AG20443 (cell line): ENCODE measurements around the gene TNFRSF25.
"Not testable (repeated sequence)": the region's sequence is repeated elsewhere in the genome, so short reads cannot be mapped to it uniquely, and the experiment has no call there.

ENCODE experiments used
- DNase-seq: peaks from one replicate; pipeline ENCODE4 v3.0.0; 2012; ENCODE audit warnings: low spot score, mixed read lengths

The TNFRSF25 gene

GRCh38 chr1:6502000-6502891 is 36.3 kb upstream of the TNFRSF25 start:
- peak; percentile 79 for DNase-seq

GRCh38 chr1:6501279-6501813 is 35.4 kb upstream of the TNFRSF25 start:
- DNase-seq = no peak

DNA sequence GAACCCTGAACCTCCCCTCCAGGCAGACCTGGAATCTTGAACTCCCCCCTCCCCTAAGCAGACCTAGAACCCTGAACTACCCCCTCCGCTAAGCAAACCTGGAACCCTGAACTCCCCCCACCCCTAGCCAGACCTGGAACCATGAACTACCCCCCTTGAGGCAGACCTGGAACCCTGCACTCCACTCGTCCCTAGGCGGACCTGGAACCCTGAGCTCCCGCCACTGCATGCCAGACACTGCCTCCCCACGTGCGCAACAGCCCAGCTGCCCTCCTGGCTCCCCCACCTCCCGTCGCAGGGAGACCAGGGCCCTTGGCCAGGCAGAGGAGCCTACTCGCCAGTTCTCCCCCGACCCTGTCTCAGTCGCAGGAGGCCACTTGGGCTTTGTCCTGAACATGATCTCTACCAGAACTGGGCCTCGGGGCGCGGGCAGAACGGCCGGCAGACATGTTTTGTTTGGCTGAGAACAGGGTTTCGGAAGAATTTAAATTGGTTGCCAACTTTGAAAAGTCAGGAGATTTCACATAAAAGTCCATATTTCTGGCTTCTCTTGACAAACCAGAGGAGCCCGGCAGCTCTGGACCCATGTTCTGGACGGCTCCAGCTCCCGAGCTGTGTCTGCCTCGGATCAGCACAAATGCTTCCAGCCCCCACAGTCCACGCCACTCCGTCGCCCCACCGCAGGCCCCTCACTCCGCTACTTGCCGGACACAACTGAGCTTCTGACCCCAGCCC is 34.7 kb upstream of the TNFRSF25 start:
- DNase-seq = peak; percentile 37

DNA sequence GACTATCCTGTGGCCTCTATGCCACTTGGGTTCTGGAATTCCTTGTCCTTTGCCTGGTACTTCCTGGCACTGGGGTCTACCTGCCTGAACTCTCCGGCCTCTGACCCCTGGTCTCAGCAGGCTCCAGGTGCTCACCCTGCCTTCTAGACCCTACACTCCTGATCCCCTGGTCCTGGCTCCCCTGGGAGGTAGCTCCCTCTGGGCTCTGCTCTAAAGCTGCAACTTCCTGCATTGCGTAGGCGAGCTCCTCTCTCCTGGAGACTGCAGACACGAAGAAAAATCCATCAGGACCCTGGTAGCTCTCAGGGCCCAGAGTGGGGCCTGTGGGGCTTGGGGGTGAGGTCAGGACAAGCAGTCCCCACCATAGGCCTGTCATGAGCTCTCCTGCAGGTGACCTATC is 33.3 kb upstream of the TNFRSF25 start:
- no peak for DNase-seq

DNA sequence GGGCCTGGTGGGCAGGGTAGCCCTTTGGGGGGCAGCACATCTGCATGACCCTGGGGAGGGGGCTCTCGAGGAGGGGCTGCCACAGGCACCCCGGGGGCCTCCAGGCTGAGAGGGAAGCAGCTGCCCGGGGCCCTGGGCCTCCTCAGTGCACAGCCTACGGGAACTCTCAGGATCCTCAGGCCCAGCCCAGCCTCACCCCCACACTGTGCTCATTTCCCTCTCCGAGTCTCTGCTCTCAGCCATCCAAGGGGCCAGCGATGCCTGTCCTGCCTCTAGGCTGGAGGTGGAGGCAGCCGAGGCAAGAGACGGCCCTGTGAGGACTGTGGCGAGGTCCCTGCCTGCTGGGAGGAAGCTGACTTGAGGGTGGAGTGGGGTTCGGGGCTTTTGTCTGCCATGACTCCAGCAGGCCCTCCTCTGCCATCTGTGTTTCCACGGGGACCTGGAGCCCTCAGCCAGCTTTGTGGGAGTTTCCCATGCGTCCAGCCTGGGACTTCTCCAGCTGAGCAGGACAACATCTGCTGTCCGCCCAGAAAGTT is 32.7 kb upstream of the TNFRSF25 start:
- no peak for DNase-seq

DNA sequence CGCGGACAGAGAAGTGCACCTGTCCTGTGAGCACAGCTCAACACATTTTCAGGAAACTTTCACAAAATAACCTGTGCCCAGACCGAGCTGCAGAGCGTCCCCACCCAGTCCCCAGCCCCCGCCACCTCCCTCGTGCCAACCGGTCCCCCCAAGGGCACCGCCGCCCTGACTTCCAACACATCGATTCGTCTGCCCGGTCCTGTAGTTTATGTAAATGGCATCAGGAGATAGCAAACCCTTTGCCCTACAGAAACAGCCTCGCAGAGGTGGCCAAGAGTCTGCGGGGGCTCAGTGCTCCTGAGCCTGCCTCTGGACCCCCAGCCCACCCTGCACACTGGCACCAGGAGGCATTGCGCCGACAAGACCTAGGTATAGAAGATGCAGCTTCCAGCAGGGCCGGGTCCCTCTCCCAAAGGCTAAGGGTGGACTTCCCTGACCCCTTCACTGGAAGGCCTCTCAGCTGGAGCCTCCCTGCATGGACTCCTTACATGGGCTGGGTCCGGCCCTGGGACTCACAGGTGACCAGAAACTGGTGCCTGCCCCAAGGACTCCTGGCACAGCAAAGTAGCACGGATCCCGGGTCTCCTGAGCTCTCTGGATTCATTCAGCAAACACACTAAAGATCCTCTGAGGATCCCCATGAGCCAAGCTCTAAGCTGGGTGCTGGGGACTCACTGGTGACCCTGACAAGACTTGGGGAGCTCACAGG is 32.0 kb upstream of the TNFRSF25 start:
- DNase-seq = no peak

DNA sequence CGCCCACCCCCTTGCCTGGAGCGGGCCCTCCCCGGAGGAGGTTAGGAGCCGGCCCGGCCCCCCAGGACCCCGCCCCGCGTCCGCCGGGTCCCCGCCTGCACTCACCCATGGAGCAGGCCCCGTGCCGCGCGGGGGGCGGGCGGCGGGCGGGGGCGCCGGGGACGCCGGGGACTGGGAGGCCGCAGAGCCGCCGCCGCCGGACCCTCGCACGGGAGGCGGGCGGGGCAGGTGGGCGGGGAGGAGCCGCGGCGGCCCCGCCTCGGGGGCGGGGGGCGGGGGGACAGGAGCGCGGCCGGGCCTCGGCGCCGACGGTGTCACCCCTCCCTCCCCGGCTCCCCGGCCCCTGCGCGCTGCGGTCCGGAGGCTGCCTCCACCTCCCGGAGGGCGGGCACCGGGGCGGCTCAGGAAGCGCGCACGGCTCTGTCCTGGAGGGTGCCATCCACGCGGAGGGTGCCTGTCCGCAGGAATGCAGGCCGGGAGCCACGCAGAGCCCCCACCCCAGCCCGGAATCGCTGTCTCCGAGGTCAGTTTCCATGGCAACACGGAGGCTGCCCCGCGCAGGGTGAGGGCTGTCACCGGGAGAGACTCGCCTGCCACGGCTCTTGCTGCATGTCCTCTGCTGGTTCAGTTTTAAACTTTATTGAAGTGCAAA is 31.4 kb upstream of the TNFRSF25 start:
- DNase-seq = peak; percentile 84

DNA sequence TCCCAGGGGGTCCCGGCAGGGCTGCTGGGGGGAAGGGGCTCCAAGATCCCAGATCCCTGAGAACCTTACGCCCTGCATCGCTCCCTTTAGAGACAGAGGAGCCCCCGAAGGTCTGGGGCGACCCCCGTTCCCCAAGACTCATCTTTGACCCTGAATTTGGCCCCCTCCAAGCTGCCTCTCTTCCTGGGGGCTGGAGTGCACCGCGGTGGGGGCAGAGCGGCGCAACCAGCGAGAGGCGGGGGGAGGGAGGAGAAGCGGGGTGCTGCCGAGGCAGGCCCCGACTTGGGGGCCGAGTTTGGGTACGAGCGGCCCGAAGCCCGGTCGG is 30.9 kb upstream of the TNFRSF25 start:
- DNase-seq = no peak

DNA sequence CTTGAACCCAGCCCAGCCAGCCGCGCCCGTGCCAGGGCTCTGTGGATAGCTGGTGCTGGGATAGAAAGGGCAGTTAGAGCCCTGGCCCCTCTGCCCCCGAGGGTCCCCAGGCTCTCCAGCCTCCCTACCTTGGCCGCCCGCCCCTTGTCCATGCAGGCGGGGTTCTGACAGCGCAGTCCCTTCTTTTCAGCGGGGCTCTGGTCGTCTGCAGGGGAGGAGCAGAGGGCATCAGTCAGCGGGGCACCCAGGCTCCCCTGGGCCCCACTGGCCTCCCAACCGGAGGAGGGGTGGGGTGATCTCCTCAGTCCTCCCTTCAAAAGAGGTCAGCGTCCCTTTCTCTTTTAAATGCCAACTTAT is 30.4 kb upstream of the TNFRSF25 start:
- no peak for DNase-seq

GRCh38 chr1:6495540-6496364 is 29.8 kb upstream of the TNFRSF25 start:
- DNase-seq = no peak

- no peak for DNase-seq
Observed at GRCh38 chr1:6495041-6495441, 29.1 kb upstream of the TNFRSF25 start.

GRCh38 chr1:6494627-6495026 is 28.7 kb upstream of the TNFRSF25 start:
- DNase-seq = no peak

DNA sequence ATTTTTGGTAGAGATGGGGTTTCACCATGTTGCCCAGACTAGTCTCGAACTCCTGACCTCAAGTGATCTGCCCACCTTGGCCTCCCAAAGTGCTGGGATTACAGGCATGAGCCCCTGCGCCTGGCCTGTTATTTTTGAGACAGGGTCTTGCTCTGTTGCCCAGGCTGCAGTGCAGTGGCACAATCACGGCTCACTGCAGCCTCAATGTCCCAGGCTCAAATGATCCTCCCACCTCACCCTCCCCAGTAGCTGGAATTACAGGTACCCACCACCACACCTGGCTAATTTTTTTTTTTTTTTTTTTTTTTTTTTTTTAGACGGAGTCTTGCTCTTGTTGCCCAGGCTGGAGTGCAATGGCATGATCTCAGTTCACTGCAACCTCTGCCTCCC is 27.9 kb upstream of the TNFRSF25 start:
- not testable (repeated sequence) for DNase-seq

DNA sequence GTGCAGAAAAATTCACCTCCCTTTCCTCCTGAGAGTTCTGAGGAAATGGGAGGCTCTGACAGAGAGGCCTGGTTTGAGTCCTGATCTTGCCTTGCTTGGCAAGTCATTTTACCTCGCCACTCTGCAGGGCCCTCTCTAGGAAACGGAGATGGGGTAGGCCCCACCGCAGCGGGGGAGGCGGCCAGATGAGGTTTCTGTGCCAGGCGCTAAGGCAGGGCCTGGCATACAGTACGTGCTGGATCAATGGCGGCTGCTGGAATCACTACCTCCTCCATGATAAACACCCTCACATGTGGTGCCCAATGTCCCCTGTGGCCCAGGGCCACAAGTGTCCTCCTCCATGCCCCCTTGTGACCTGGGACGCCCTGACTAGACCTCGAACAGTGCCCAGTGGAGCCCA is 26.0 kb upstream of the TNFRSF25 start:
- no peak for DNase-seq

- peak; percentile 58 for DNase-seq
Observed at GRCh38 chr1:6491480-6491962, 25.5 kb upstream of the TNFRSF25 start, which contains the start of gene PLEKHG5. TSS of gene PLEKHG5 (minus strand) at chr1:6491667. CDS start at chr1:6477571, 14,096 bp downstream.

GRCh38 chr1:6491081-6491449 is 25.1 kb upstream of the TNFRSF25 start:
- DNase-seq = no peak

DNA sequence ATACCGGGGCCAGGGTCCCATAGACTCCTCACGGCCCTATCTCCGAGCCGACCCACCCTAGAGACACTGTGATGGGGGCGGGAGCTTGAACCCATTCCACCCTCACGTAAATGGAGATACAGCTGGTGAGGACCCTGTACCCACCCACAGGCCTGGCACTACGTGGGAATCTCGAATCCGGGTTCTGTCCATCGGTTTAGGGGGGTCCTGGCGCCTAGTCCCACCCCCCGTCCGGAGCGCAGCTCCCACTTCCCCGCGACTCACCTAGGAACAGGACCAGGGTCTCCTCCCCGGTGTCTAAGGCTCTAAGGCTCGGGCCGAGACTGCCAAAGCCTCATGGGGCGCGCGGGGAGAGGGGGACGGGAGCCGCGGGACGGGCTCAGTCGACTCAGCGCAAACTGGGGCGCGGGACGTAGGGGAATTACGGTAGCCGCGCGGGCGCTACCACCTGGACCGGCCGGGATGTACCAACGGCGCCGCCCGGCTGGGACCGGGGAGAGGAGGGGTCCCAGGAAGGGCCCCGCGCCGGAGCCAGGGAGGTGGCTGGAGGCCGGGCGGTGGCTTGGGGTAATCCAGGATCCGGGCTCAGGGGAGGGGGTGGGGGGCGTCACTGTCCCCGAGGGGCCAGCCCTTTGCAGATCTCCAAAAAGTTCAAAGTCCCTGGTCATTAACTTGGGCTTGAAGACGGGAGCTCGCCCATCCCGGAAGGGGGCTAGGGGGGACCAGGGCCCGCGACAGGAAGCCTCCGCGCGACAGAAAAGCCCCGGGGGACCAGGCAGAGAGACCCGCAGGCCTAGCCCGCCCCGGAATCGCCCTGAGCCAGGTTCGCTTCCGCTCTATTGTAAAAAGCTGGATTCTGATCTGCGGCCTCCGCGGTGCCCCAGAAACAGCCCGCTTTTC is 24.5 kb upstream of the TNFRSF25 start:
- DNase-seq = peak; percentile 86

GRCh38 chr1:6489799-6490180 is 23.8 kb upstream of the TNFRSF25 start:
- DNase-seq = peak; percentile 94

GRCh38 chr1:6489383-6489765 is 23.4 kb upstream of the TNFRSF25 start:
- no peak for DNase-seq
